Hippocampal formation (tissue), 2 donors: ENCODE results near the gene TBL1X.
"Not testable (repeated sequence)": the region's sequence is repeated elsewhere in the genome, so short reads cannot be mapped to it uniquely, and the experiment has no call there.

Source experiments
- DNase-seq, 2 donors: peaks; one replicate each; lab custom pipeline; 2025; lab: John Stamatoyannopoulos, UW

Gene TBL1X

GRCh38 chrX:9536156-9536555, 71.3 kb downstream of the TBL1X start:
- not testable (repeated sequence) for DNase-seq

DNA sequence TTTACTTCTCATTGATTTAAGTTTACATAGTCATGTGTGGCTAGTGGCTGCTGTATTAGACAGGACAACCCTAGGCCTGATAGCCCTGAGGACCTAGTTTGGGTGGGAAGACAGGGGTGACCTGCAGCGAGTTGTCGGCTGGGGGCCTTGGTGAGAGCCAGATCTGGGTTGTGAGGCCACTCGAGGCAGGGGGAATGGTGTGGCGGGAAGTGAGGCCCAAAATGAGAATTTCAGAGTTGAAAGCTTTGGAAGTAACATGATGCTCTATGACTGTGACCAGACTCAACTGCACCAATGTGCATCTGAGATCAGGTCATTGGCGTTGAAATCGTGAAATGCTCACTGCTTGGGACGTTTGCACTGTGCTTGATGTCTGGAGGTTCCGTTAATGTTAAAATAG, 72.9 kb downstream of the TBL1X start:
- no peak for DNase-seq

DNA sequence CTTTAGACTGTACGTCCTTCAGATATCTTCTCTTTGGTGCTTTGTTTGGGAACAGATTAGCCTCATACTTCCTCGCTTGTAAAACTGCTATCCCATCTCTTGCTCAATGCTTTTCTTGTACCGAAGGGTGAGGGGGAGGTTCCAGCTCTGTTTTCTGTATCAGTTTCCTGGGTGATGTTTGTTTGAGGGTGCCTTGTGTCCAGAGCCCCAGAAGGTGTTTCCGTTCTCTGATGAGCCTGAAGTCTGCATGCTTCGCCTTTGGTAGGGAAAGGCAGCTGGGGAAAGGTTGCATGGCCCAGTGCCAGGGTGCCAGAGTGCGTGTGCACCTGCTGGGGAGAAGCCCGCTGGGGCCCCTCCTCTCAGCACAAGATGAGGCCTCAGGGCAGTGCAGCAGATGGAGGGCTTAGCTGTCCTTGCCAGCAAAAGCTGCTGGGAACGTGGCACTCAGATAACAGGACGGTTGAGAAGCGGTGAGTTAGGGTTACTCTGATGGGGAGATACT, 73.7 kb downstream of the TBL1X start:
- no peak for DNase-seq

DNA sequence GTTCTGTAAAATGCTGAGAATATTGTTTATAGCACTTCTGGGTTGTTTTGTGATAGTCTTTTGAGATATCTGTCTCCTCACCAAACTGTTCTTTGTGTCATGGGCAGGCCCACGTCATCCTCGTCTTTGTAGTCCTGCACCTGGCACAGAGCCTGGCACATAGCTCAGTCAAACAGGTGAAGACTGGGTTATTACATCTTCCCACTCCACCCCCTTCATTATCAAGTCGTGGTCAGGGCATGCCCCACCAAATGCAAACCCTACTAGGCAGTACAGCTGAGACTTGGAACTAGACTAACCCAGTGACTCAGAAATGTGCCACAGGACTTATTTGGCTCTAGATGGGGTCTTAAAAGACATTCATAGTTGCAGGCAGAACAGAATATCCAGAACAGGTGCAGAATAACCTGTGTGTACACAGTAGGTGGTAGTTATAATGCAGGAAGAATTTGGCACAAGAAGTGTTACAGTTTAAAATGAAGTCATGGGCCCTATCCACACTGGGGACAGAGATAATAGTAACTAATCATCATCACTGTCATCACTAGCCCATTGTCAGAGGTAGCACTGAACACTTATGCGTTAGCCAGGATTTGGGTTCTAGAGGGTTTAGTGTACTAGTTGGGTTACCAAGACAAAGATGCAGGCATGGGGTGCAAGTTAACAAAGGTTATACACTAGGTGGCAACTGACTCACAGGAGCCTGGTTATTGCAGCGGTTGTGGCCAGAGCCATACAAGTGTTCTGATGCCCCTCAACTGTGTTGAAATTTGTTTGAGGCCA, 74.9 kb downstream of the TBL1X start:
- DNase-seq = no peak

- DNase-seq = no peak
These were observed 77.4 kb downstream of the TBL1X start for GRCh38 chrX:9542106-9542760.

- DNase-seq = no peak
These were observed 77.9 kb downstream of the TBL1X start for GRCh38 chrX:9542761-9543111.

DNA sequence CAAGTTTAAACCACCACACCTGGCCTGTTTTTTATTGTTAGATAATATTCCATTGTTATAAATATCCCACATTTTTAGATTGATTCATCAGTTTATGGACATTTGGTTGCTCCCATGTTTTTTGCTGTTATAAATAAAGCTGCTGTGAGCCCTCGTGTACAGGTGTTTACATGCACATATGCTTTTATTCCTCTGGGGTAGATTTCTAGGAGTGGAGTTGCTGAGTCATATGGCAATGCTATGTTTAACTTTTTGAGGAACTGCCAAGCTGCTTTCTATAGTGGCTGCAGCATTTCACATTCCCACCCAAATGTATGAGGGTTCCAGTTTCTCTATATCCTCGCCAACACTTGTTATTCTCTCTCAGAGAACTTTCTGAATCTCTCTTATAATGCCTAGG, 90.5 kb downstream of the TBL1X start:
- DNase-seq = no peak

DNA sequence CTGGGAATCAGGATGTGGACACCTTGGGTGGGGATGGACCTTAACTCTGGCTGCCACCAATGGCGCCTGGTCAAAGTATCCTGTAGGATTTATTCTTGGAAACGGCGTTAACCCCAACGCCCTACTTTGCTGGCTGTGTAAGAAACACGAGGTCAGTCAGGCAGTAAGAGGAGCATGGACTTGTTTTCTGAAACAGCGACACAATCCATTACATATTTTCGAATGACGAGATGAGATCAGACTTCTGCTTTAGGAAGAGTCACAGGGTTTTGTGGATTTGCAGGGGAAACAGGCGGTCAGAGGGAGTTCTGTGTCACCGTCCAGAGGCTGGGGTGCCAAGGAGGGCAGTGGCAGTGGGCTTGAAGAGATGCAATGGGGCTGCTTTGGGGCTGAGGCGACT, 92.2 kb downstream of the TBL1X start:
- DNase-seq = no peak

- no peak for DNase-seq
These were observed 92.7 kb downstream of the TBL1X start for GRCh38 chrX:9557521-9557920.

GRCh38 chrX:9558615-9559014, 93.8 kb downstream of the TBL1X start:
- no peak for DNase-seq

DNA sequence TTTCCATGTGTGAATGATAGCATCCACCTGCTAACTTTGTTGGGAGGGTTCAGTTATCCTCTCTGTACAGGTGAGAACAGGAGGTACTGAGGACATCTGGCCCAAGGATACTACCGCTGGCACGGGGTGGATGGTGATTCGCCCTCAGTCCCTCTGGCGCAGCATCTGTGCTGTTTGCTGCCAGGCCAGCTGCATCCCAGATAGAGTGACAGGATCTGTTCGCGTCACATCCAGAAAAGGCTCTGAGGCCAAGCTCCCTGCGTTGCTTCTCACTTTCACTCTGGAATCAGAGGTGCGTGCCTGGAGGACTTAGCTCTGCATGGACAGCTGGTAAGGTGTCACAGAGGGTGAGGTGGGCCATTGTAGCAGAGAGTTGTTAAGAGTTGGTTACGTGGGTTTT, 95.4 kb downstream of the TBL1X start:
- no peak for DNase-seq

- DNase-seq = no peak
These were observed 96.3 kb downstream of the TBL1X start for GRCh38 chrX:9561199-9561598.

DNA sequence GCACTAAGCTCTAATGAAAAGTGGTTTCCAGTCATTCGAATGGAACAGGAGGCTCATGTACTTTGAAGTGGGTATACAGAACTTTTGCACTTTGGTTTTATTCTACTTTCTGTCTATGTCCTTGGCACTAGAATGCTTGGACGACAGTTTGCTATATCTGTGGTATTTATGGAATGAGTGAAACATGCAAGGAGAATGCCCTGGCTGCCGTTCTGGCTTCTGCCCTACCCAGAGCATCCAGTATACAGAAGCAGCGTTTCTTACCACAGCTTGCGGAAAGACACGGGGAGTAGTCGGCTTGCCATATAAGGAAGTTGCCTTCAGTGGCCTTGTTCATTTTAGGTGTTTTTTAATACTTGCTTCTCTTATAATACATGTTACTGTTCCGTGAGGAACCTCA, 98.0 kb downstream of the TBL1X start:
- DNase-seq = no peak

- peak in 1 of 2 donors; percentile 37 for DNase-seq
These were observed 101.3 kb downstream of the TBL1X start for GRCh38 chrX:9566150-9566621.

DNA sequence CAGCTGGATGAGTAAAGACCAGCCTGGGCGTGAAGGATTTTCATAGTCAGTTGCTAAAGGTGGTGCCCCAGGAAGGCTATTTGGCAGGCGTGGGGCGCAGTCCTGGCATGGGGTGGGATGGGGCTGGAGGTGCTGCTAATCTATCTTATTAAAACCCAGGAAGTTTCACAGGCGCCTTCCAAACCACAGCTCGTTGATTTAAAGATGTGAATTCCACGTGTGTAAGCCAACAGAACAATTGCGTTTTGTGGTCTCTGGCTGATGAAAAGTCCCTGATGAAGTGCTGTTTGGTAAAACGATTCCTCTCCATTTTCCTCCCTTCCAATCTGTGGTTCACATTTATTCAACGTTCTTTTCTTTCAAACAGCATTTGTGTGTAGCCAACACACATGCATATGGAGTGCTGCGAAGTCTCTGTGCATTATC, 105.0 kb downstream of the TBL1X start:
- DNase-seq = no peak

GRCh38 chrX:9573282-9574106, 108.6 kb downstream of the TBL1X start:
- DNase-seq = no peak

GRCh38 chrX:9576059-9576458, 111.2 kb downstream of the TBL1X start:
- DNase-seq = no peak

DNA sequence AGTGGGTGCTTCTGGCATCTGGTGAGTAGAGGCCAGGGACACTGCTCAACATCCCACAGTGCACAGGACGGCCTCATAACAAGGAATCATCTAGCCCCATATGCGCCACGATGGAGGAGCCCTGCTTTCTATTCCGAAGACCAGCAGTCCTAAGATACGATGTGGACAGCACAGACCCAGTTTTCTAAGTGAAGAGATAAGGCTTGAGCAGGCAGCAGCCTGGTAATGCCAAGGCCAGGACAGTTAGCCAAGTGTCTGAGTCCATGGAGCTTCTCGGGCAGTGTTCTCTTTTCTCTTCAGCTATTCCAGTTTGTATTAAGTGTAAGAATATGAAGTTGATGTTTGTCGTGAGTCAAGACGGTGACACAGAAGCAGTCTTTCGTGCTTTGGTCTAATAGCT, 112.7 kb downstream of the TBL1X start:
- DNase-seq = no peak

DNA sequence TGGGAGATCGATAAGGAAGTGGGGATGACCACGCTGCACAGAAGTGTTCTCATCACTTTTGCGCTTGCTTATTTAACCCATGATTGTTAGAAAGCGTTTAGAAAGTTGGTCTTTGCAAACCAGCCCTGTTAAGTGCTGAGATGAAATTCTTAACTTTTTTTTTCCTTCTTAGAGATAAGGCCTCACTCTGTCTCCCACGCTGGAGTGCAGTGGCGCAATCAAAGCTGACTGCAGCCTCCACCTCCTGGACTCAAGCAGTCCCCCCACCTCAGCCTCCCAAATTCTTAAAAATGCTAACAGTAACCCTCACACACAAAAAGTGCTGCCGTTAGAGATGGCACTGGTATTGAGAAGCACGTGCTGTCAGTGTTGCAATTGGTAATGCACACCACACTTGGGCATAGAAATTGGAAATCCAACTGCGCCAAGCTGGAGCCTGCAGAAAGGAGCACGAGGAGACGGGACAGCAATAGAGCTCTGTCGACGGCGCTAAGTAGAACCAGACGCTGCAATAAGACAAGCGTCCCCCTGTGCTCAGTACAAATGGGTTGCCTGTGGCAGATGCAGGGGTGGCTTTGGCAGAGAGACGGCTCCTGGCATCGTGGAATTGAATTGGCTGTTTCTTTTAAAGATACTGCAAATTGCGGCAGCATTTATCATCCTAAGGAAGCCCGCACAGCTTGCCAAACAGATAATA, 113.4 kb downstream of the TBL1X start:
- DNase-seq = peak; percentile 36 to 48

DNA sequence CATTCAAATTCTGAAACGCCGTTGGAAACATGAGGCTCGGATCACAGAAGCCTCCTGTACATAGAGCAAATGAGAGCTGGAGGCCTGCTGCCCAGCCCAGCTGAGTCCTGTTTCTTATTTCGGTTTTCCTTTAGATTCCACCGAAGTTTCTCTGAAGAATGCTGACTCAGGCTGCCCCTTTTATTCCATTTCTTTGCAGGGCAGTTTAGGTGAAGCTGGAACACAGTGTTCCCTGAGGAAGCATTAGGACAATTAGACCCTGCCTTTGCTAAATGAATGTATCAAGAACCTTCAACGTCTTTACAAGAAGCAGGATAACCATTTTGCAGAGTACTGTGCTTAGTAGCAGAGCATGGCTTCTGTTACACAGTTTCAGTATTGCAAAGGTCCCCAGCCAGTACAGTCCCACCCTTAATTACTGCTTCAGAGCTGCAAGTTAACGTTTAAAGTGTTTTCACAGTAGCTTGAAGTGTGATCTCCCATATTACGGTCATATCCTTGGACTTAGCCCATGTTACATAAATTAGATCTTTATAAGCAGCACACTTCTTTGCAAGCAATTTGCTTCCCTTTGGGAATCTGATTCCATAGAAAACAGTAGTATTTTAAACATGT, 117.0 kb downstream of the TBL1X start:
- no peak for DNase-seq

DNA sequence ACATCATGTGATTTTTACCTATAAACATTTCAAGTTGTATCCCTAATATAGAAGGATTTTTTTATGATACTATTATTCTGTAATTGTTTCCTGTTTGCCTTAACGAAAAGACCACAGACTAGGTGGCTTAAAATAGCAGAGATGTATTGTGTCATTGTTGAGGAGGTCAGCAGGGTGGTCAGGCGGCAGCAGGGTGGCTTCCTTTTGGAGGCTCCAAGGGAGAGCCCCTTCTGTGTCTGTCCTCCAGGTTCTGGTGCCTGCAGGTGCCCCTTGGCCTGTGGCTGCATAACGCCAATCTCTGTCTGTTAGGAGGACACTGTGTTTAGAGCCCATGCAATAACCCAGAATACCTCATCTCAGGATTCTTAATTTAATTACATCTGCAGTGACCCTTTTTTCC, 118.1 kb downstream of the TBL1X start:
- DNase-seq = no peak
